Right forelimb (tissue), 1 donor: Measurements from ENCODE around the gene TMEM18.
A peak's percentile ranks its signal among the peaks of the same experiment; 100 is the strongest.
"Not testable (repeated sequence)": the region's sequence is repeated elsewhere in the genome, so short reads cannot be mapped to it uniquely, and the experiment has no call there.

Experiments
- DNase-seq: peaks from one replicate; pipeline ENCODE4 v3.0.0-alpha.2; 2018

The TMEM18 gene

GRCh38 chr2:692767-693166, 15.6 kb upstream of the TMEM18 start:
- no peak for DNase-seq

- DNase-seq: no peak
Observed at GRCh38 chr2:691821-692761, 14.9 kb upstream of the TMEM18 start.

- no peak for DNase-seq
Observed at GRCh38 chr2:690799-691198, 13.6 kb upstream of the TMEM18 start.

GRCh38 chr2:689877-690510, 12.8 kb upstream of the TMEM18 start:
- no peak for DNase-seq

- no peak for DNase-seq
Observed at GRCh38 chr2:689237-689636, 12.0 kb upstream of the TMEM18 start.

- no peak for DNase-seq
Observed at GRCh38 chr2:688504-689076, 11.4 kb upstream of the TMEM18 start.

GRCh38 chr2:685421-685820, 8.2 kb upstream of the TMEM18 start:
- DNase-seq: no peak

- not testable (repeated sequence) for DNase-seq
Observed at GRCh38 chr2:684913-685312, 7.7 kb upstream of the TMEM18 start.

- no peak for DNase-seq
Observed at GRCh38 chr2:682226-682625, 5.0 kb upstream of the TMEM18 start.

- no peak for DNase-seq
Observed at GRCh38 chr2:681312-681711, 4.1 kb upstream of the TMEM18 start.

GRCh38 chr2:680496-680895, 3.3 kb upstream of the TMEM18 start:
- no peak for DNase-seq

GRCh38 chr2:678964-679363, 1.8 kb upstream of the TMEM18 start:
- no peak for DNase-seq

GRCh38 chr2:677959-678550, 849 bp upstream of the TMEM18 start:
- DNase-seq: no peak

- no peak for DNase-seq
Observed at GRCh38 chr2:676647-677055, 555 bp downstream of the TMEM18 start.

- peak; percentile 58 for DNase-seq
Observed at GRCh38 chr2:675982-676646, 1.1 kb downstream of the TMEM18 start.

GRCh38 chr2:675460-675859, 1.7 kb downstream of the TMEM18 start:
- no peak for DNase-seq

GRCh38 chr2:675051-675450, 2.2 kb downstream of the TMEM18 start:
- DNase-seq: no peak

GRCh38 chr2:674321-674985, 2.8 kb downstream of the TMEM18 start:
- no peak for DNase-seq

- no peak for DNase-seq
Observed at GRCh38 chr2:673615-674320, 3.4 kb downstream of the TMEM18 start.

GRCh38 chr2:673016-673415, 4.2 kb downstream of the TMEM18 start:
- DNase-seq: no peak

GRCh38 chr2:672606-672905, 4.7 kb downstream of the TMEM18 start:
- DNase-seq: no peak
